D721Med (cell line): ENCODE results near the gene IPCEF1.
"Not testable (repeated sequence)": the region's sequence is repeated elsewhere in the genome, so short reads cannot be mapped to it uniquely, and the experiment has no call there.

ENCODE experiments used
- DNase-seq: peaks from one replicate; pipeline ENCODE4 v3.0.0; 2011; ENCODE audit warnings: low spot score; ENCODE audit not compliant: insufficient read length
- FAIRE-seq: peaks from 2 replicates; lab custom pipeline; 2011; peaks lifted over from hg19 to GRCh38; lab: Jason Lieb, UNC
- CTCF ChIP-seq: IDR thresholded peaks from 2 replicates; pipeline ENCODE4 v1.5.1; 2012; ENCODE audit warnings: mild to moderate bottlenecking, control low read depth; ENCODE audit not compliant: insufficient read depth; ENCODE audit errors: missing control alignments

IPCEF1 gene

GRCh38 chr6:154307696-154308425, 48.7 kb downstream of the IPCEF1 start:
- no peak for FAIRE-seq
- DNase-seq: no peak
- TF ChIP-seq CTCF: no peak

- not testable (repeated sequence) for DNase-seq, FAIRE-seq
Measured at GRCh38 chr6:154307147-154307546, 49.5 kb downstream of the IPCEF1 start.

DNA sequence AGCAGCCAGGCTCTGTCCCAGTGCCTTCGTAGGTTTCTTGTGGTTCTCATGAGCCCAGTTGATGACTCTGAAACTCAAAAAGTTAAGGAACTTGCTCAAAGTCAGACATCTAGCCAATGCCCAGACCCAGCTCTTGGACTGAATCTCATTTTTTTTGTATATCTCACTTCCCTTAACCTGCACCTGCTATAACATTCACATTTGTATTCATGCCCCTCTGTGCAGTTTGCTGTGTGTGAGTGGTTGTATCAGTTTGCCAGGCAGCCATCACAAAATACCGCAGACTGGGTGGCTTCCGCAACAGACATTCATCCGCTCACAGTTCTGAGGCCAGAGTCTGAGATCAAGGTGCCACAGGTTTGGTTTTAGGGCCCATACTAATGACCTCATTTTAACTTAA, 49.9 kb downstream of the IPCEF1 start:
- FAIRE-seq (no peak), DNase-seq (no peak)
- no peak for TF ChIP-seq CTCF

- no peak for DNase-seq
- TF ChIP-seq CTCF: no peak
- no peak for FAIRE-seq
Measured at GRCh38 chr6:154304191-154304590, 52.4 kb downstream of the IPCEF1 start.

DNA sequence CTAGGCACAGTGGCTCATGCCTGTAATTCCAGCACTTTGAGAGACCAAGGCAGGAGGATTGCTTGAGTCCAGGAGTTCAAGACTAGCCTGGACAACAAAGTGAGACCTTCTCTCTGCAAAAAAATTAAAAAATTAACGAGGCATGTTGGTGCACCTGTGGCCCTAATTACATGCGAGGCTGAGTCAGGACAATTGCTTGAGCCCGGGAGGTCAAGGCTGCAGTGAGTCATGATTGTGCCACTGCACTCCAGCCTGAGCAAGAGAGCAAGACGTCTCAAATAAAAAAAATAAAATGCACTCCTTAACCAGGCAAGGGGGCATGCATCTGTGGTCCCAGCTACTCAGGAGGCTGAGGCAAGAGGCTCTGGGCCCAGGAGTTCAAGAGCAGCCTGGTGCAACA, 53.0 kb downstream of the IPCEF1 start:
- not testable (repeated sequence) for FAIRE-seq, DNase-seq

DNA sequence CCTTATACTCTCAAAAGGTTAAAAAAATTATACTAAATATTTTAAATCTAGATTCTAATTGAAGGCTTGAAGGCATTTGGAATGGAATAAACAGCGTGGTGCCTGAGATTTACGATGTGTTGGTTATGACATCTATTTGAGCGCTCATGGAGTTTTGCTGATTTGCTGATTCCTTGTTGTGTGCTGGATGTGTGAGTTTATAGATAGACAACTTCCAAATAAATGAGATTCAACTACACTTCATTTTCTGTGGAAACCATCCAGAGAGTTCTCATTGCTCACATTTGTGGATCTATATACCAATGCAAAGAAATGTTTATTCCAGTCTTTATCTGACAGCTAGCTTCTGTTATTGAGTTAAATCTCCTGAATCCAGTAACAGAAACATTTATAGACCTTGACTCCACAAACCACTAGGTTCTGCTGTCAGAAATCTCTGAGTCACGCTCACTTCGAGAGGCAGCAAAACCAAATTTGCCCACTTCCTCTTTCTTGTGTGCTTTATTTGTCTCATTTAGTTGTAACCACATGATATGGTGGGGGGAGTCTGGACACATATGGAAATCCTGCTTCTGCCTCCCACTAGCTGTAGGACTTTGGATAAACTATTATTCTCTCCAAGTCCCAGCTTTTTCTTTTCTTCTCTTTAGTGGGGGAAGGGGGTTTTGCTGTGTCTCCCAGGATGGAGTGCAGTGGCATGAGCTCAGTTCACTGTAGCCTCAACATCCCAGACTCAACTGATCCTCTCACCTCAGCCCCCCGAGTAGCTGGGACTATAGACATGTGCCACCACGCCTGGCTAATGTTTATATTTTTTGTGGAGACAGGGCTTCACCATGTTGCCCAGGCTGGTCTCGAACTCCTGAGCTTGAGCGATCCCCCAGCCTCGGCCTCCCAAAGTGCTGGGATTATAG, 54.5 kb downstream of the IPCEF1 start:
- no peak for TF ChIP-seq CTCF
- FAIRE-seq: no peak
- DNase-seq: no peak

DNA sequence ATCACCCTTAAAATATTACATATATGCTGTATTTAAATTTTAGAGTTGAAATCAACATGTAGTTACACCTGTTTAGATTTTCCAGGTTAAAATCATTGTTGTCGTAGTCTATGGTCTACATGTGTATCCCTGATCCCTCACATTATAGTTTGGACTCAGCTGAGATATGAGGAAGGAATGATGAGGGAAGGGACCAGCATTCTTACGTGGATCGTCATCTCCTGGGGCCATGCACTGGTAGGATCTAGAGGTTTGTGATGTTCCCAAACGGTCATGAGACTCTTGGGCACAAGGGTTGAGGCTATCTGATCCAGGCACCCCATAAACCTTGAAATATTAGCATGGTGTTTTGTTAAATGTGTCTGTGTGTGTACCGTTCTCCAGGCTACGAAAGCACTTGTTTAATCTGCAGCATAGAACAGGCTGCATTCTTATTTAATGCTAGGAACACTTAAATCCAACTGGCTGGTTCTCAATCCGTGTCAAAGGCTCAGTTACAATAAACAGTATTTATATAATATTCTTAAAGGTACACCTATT, 55.4 kb downstream of the IPCEF1 start:
- no peak for FAIRE-seq
- DNase-seq: no peak
- no peak for TF ChIP-seq CTCF

GRCh38 chr6:154298297-154298696, 58.3 kb downstream of the IPCEF1 start:
- FAIRE-seq (no peak), DNase-seq (no peak)
- no peak for TF ChIP-seq CTCF
